Activated CD8-positive, alpha-beta T cell treated with anti-CD3 and anti-CD28 coated beads for 36 hours (primary cell): Measurements from ENCODE around the gene OGG1. TPM values are rescaled to one million over a fixed set of nuclear protein-coding genes. Genes with fewer than 3 reads are reported as not detected.

Experiments used
- ATAC-seq: fragments of 200-7000 bp; cut with Tn5 transposase; one replicate; pipeline ENCODE4 v1.10.0; 2021; ENCODE audit warnings: mild to moderate bottlenecking, moderate library complexity
- CTCF ChIA-PET: fragments of 350-600 bp; sonication (Branson Sonifier 250); formaldehyde crosslinking; loops from one replicate; lab custom pipeline; 2021; ENCODE audit warnings: antibody characterized with exemption; lab: Charles Lee
- POLR2A ChIA-PET: fragments of 350-600 bp; sonication (Branson Sonifier 250); formaldehyde crosslinking; loops from one replicate; lab custom pipeline; 2021; ENCODE audit warnings: antibody characterized with exemption; lab: Charles Lee
- DNase-seq: peaks from one replicate; pipeline ENCODE4 v3.0.0-alpha.2; 2020
- H3K27ac Mint-ChIP-seq: one replicate; pipeline ENCODE4 v1.8.0; 2021; ENCODE audit warnings: mild to moderate bottlenecking, mixed read lengths
- H3K27me3 Mint-ChIP-seq: one replicate; pipeline ENCODE4 v1.8.0; 2021; ENCODE audit warnings: mixed read lengths
- H3K36me3 Mint-ChIP-seq: one replicate; pipeline ENCODE4 v1.8.0; 2021; ENCODE audit warnings: low read depth, mixed read lengths
- H3K4me1 Mint-ChIP-seq: one replicate; pipeline ENCODE4 v1.8.0; 2021; ENCODE audit warnings: low read depth, mixed read lengths
- H3K4me3 Mint-ChIP-seq: one replicate; pipeline ENCODE4 v1.8.0; 2021; ENCODE audit warnings: mild to moderate bottlenecking, moderate library complexity, mixed read lengths
- H3K9me3 Mint-ChIP-seq: one replicate; pipeline ENCODE4 v1.8.0; 2021; ENCODE audit warnings: mixed read lengths
- CTCF ChIP-seq: fragments of 200-600 bp; IDR thresholded peaks from one replicate; pipeline ENCODE4 v1.8.0; 2022; ENCODE audit warnings: antibody characterized with exemption, mild to moderate bottlenecking
- intact Hi-C: fragments of 100-400 bp; cut with micrococcal nuclease; formaldehyde crosslinking; loops from one replicate; pipeline ENCODE4 v1.10.0; 2022
- total RNA-seq, 2 experiments: library from RNA; stranded (reverse); gene quantifications; one replicate each; pipeline ENCODE4 v1.2.3, GENCODE V29; 2021

OGG1 gene
- total RNA-seq, 2 experiments from 2014 or later, result 32.4 to 39.3 TPM

- Mint-ChIP-seq H3K27me3 (no peaks in the 10 kb centered on the region), H3K27ac (no peak overlapping the region), H3K4me1 (peaks cover 6% of the 10 kb centered on the region), H3K9me3 (no peaks in the 10 kb centered on the region), H3K4me3 (no peak overlapping the region), H3K36me3 (no peaks in the 10 kb centered on the region)
- ChIA-PET POLR2A (interaction anchor here (0.7 to 1.2 kb wide), 3 partner anchors 8 to 21 kb away, joined by 3 to 4 read pairs (median 4); no protein-coding TSS in a partner anchor), CTCF (interaction anchor here (1.0 kb wide), 1 partner anchor 28 kb away, joined by 3 read pairs; the partner anchor contains the start of gene OGG1)
- no peak for DNase-seq
- no peak for ATAC-seq
- TF ChIP-seq CTCF, result no peak
- intact Hi-C loops, result no loop called here
Measured at GRCh38 chr3:9721700-9722060, 28.1 kb upstream of the OGG1 start.

- no peak for DNase-seq
- CTCF ChIA-PET, result interaction anchor here (1.5 to 6.7 kb wide), 8 partner anchors 11 to 223 kb away, joined by 3 to 52 read pairs (median 13); partner anchors contain the start of gene OGG1
- Mint-ChIP-seq H3K27ac (no peak overlapping the region), H3K4me1 (peaks cover 31% of the 10 kb centered on the region), H3K27me3 (no peaks in the 10 kb centered on the region), H3K4me3 (no peak overlapping the region), H3K36me3 (no peaks in the 10 kb centered on the region), H3K9me3 (no peaks in the 10 kb centered on the region)
- POLR2A ChIA-PET, result no interaction called here
- no peak for TF ChIP-seq CTCF
- intact Hi-C loops, result no loop called here
- ATAC-seq, result no peak
Measured at GRCh38 chr3:9725775-9726515, 23.8 kb upstream of the OGG1 start.

- H3K4me1 Mint-ChIP-seq, result peaks cover 32% of the 10 kb centered on the region
- H3K36me3 Mint-ChIP-seq, result peaks cover 1% of the 10 kb centered on the region
- ChIA-PET CTCF (interaction anchor here (0.6 to 6.7 kb wide), 39 partner anchors 9 to 380 kb away, joined by 3 to 52 read pairs (median 4); partner anchors contain the start of genes ARPC4, MTMR14, OGG1 and TADA3), POLR2A (interaction anchor here (0.8 to 1.1 kb wide), 3 partner anchors 10 to 53 kb away, joined by 3 read pairs; no protein-coding TSS in a partner anchor)
- peak; percentile 78 for DNase-seq
- no peaks in the 10 kb centered on the region for H3K27me3 Mint-ChIP-seq
- ATAC-seq, result peak; percentile 28
- intact Hi-C loops, result no loop called here
- H3K9me3 Mint-ChIP-seq, result no peaks in the 10 kb centered on the region
- peak overlapping the region; percentile 64 for H3K4me3 Mint-ChIP-seq
- H3K27ac Mint-ChIP-seq, result peak overlapping the region; percentile 66
- peak; percentile 89 for TF ChIP-seq CTCF
Measured at GRCh38 chr3:9727041-9727595, 22.6 kb upstream of the OGG1 start.

- ATAC-seq (no peak), DNase-seq (no peak)
- no peaks in the 10 kb centered on the region for H3K27me3 Mint-ChIP-seq
- TF ChIP-seq CTCF, result no peak
- intact Hi-C loops, result no loop called here
- H3K9me3 Mint-ChIP-seq, result no peaks in the 10 kb centered on the region
- POLR2A ChIA-PET, result interaction anchor here (0.8 to 1.1 kb wide), 3 partner anchors 9 to 53 kb away, joined by 3 read pairs; no protein-coding TSS in a partner anchor
- peak overlapping the region; percentile 66 for H3K27ac Mint-ChIP-seq
- H3K4me3 Mint-ChIP-seq, result no peak overlapping the region
- H3K4me1 Mint-ChIP-seq, result peaks cover 36% of the 10 kb centered on the region
- peaks cover 5% of the 10 kb centered on the region for H3K36me3 Mint-ChIP-seq
- CTCF ChIA-PET, result interaction anchor here (0.6 to 6.7 kb wide), 29 partner anchors 10 to 374 kb away, joined by 3 to 52 read pairs (median 4); partner anchors contain the start of genes ARPC4, MTMR14, OGG1 and TADA3
Measured at GRCh38 chr3:9727743-9728142, 22.0 kb upstream of the OGG1 start.
